ENCODE measurements around the gene CPNE1. TPM values are rescaled to one million over a fixed set of nuclear protein-coding genes. Genes with fewer than 3 reads are reported as not detected.

The CPNE1 gene
- total and polyA plus RNA-seq, 4 donors: 58.8 to 192 (median 89.3) TPM

DNA sequence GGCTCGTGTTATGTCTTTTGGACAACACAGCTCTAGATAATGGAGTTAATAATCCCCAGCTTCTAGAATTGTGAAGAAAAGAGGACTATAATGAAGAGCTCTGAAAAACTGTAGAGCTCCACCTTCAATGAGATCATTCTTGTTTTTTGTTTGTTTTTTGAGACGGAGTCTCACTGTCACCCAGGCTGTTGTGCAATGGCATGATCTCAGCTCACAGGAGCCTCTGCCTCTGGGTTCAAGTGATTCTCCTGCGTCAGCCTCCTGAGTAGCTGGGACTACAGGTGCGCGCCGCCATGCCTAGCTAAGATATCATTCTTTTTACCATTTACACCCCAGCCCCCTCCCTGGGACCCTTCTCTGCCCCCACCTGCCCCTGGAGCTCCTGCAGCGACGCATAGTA, 86.2 kb downstream of the CPNE1 start:
- WGBS (ENCODE audit: insufficient coverage): 89% methylated on average over 5 of the region's 8 CpGs
- Histone ChIP-seq H3K4me1 (ENCODE audit: control insufficient read depth, insufficient read depth, low read length) (no peaks in the 10 kb centered on the region), H3K27me3 (ENCODE audit: control insufficient read depth, insufficient read depth, low read length) (no peaks in the 10 kb centered on the region), H3K36me3 (ENCODE audit: control insufficient read depth, insufficient read depth, low read length) (no peaks in the 10 kb centered on the region), H3K4me3 (ENCODE audit: low read depth, low read length) (no peak overlapping the region), H3K27ac (ENCODE audit: low read depth, low read length) (no peak overlapping the region), H3K9me3 (ENCODE audit: control insufficient read depth, insufficient read depth, low read length) (no peaks in the 10 kb centered on the region)
- no peak for DNase-seq (ENCODE audit: low read depth in 4 of 6, low spot score in 6 of 6)

DNA sequence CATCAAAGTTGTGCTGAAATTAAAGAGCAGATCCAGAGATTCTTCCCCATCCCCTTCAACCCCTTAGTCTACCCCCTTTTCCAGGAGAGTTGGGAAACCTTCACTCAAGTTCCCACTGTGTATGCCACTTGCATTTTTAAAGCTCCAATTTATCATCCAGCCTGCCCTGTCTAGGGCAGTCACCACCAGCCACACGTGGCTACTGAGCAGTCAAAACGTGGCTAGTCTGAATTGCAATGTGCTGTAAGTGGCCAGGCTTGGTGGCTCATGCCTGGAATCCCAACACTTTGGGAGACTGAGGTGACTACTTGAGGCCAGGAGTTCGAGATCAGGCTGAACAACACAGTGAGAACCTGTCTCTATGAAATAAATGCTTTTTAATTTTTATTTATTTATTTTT, 87.9 kb downstream of the CPNE1 start:
- Histone ChIP-seq H3K9me3 (ENCODE audit: control insufficient read depth, insufficient read depth, low read length) (peaks cover 2% of the 10 kb centered on the region), H3K27ac (ENCODE audit: low read depth, low read length) (no peak overlapping the region), H3K36me3 (ENCODE audit: control insufficient read depth, insufficient read depth, low read length) (no peaks in the 10 kb centered on the region), H3K27me3 (ENCODE audit: control insufficient read depth, insufficient read depth, low read length) (no peaks in the 10 kb centered on the region), H3K4me3 (ENCODE audit: low read depth, low read length) (no peak overlapping the region), H3K4me1 (ENCODE audit: control insufficient read depth, insufficient read depth, low read length) (no peaks in the 10 kb centered on the region)
- no peak for DNase-seq (ENCODE audit: low read depth in 4 of 6, low spot score in 6 of 6)
- 77% methylated on average over 3 of the region's 3 CpGs for WGBS (ENCODE audit: insufficient coverage)

Small RNA genes lying within 50 kb of the gene (small RNA-seq; reads per million reads assigned to genes)
- not detected for gene RNU6-759P (ENCODE audit: low replicate concordance)
- gene RPL37P1 (ENCODE audit: low replicate concordance): not detected

Other genes with a start within 250 kb of the CPNE1 start
- gene GDF5, start 226.7 kb downstream of the CPNE1 start, total RNA-seq: 1 to 10 TPM in 1 of 2 donors, under 1 TPM in 1; 0.50 to 2.0 TPM
- gene GDF5, start 226.7 kb downstream of the CPNE1 start, polyA plus RNA-seq (ENCODE audit: insufficient read length in 2 of 2): under 1 TPM; 0.75 to 0.89 TPM
- 10 to 100 TPM; 24.5 to 29.9 TPM for gene CEP250, start 209.3 kb downstream of the CPNE1 start, total RNA-seq
- 10 to 100 TPM; 42.0 to 55.3 TPM for gene CEP250, start 209.3 kb downstream of the CPNE1 start, polyA plus RNA-seq (ENCODE audit: insufficient read length in 2 of 2)
- gene C20orf173, start 135.2 kb downstream of the CPNE1 start, total RNA-seq: not detected
- not detected for gene C20orf173, start 135.2 kb downstream of the CPNE1 start, polyA plus RNA-seq (ENCODE audit: insufficient read length in 2 of 2)
- gene ERGIC3, start 122.8 kb downstream of the CPNE1 start, total RNA-seq: 100 to 1,000 TPM; 197 to 336 TPM
- gene ERGIC3, start 122.8 kb downstream of the CPNE1 start, polyA plus RNA-seq (ENCODE audit: insufficient read length in 2 of 2): 100 to 1,000 TPM; 256 to 296 TPM
- 10 to 100 TPM in 1 of 2 donors, 1 to 10 TPM in 1; 1.8 to 15.2 TPM for gene SPAG4, start 49.1 kb downstream of the CPNE1 start, total RNA-seq
- gene SPAG4, start 49.1 kb downstream of the CPNE1 start, polyA plus RNA-seq (ENCODE audit: insufficient read length in 2 of 2): 1 to 10 TPM; 4.2 to 7.7 TPM
- gene RBM12, start within 50 bp of the CPNE1 start, total RNA-seq: 10 to 100 TPM; 66.8 to 73.9 TPM
- 10 to 100 TPM; 50.2 to 65.4 TPM for gene RBM12, start within 50 bp of the CPNE1 start, polyA plus RNA-seq (ENCODE audit: insufficient read length in 2 of 2)
- gene NFS1, start 34.5 kb upstream of the CPNE1 start, total RNA-seq: 10 to 100 TPM; 26.2 to 38.1 TPM
- 10 to 100 TPM; 27.8 to 31.7 TPM for gene NFS1, start 34.5 kb upstream of the CPNE1 start, polyA plus RNA-seq (ENCODE audit: insufficient read length in 2 of 2)
- gene ROMO1, start 34.5 kb upstream of the CPNE1 start, total RNA-seq: 100 to 1,000 TPM in 1 of 2 donors, 10 to 100 TPM in 1; 71.4 to 209 TPM
- 100 to 1,000 TPM in 1 of 2 donors, 10 to 100 TPM in 1; 95.3 to 109 TPM for gene ROMO1, start 34.5 kb upstream of the CPNE1 start, polyA plus RNA-seq (ENCODE audit: insufficient read length in 2 of 2)
- gene RBM39, start 77.4 kb upstream of the CPNE1 start, total RNA-seq: 100 to 1,000 TPM; 382 to 441 TPM
- gene RBM39, start 77.4 kb upstream of the CPNE1 start, polyA plus RNA-seq (ENCODE audit: insufficient read length in 2 of 2): 100 to 1,000 TPM; 289 to 322 TPM
- 10 to 100 TPM; 31.0 to 35.8 TPM for gene PHF20, start 107.1 kb upstream of the CPNE1 start, total RNA-seq
- 10 to 100 TPM; 31.0 to 38.7 TPM for gene PHF20, start 107.1 kb upstream of the CPNE1 start, polyA plus RNA-seq (ENCODE audit: insufficient read length in 2 of 2)

Measured in spinal cord (tissue), 10 donors.